BJ (cell line): Measurements from ENCODE around the gene OR8B3. TPM values are rescaled to one million over a fixed set of nuclear protein-coding genes. Genes with fewer than 3 reads are reported as not detected.
"Not testable (repeated sequence)": the region's sequence is repeated elsewhere in the genome, so short reads cannot be mapped to it uniquely, and the experiment has no call there.

Experiments
- CTCF ChIA-PET: fragments of 350-600 bp; formaldehyde crosslinking; extraction: SDS; loops from one replicate; lab custom pipeline; 2021; ENCODE audit warnings: antibody characterized with exemption, inconsistent platforms; lab: Yijun Ruan, JAX
- POLR2A ChIA-PET: fragments of 300-600 bp; sonication (Branson Sonifier 250); formaldehyde crosslinking; extraction: SDS; loops from one replicate; lab custom pipeline; 2021; ENCODE audit warnings: antibody characterized with exemption; lab: Charles Lee
- DNase-seq: peaks from one replicate; pipeline ENCODE4 v3.0.0-alpha.2; 2011; ENCODE audit warnings: low read depth
- H3K27me3 ChIP-seq: 2 replicates; pipeline ENCODE4 v1.6.0; 2011; ENCODE audit warnings: low read length; ENCODE audit not compliant: control insufficient read depth, insufficient read depth
- H3K36me3 ChIP-seq: 2 replicates; pipeline ENCODE4 v1.5.1; 2011; ENCODE audit warnings: low read length; ENCODE audit not compliant: control insufficient read depth, insufficient read depth
- H3K4me3 ChIP-seq: 2 replicates; pipeline ENCODE4 v1.5.1; 2011; ENCODE audit warnings: low read depth, mild to moderate bottlenecking, control low read depth, low read length
- polyA plus RNA-seq: library from polyadenylated mRNA; depleted of rRNA; stranded (reverse); fragments of >200 nt; gene quantifications from 2 replicates; pipeline ENCODE4 v1.2.3, GENCODE V29; 2011
- TF ChIP-seq, protein P1 (sequence below): IDR thresholded peaks from 2 replicates; pipeline ENCODE4 v1.5.1; 2011; ENCODE audit warnings: low read depth, mild to moderate bottlenecking, control low read depth, inconsistent platforms, low read length, moderate library complexity; ENCODE audit not compliant: insufficient read depth

OR8B3 gene
- polyA plus RNA-seq, 1 experiment = not detected

DNA sequence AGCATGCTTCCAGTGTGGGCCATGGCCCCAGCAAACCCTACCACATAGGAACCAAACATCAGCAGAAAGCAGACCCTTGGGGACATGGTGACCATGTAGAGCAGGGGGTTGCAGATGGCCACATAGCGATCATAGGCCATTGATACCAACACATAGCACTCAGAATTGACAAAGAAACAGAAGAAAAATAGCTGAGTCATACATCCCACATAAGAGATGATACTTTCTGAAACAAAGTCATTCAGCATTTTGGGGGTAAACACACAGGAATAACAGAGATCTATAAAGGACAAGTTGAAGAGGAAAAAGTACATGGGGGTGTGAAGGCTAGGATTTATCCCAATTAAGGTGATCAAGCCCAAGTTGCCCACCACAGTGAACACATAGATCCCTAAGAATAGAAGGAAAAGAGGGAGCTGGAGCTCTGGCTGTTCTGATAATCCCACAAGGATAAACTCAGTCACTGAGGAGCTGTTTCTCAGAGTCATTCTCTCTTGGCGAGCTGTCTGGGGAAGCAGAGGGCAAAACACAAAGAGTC lies 25.6 kb upstream of the OR8B3 start, which contains the start of gene OR8B4:
TSS of gene OR8B4 (minus strand) at position 488 of the 538 bp plus-strand sequence. CDS start at position 488, 0 bp downstream.
- ChIA-PET POLR2A (no interaction called here), CTCF (no interaction called here)
- no peak for DNase-seq
- TF ChIP-seq, protein P1, sequence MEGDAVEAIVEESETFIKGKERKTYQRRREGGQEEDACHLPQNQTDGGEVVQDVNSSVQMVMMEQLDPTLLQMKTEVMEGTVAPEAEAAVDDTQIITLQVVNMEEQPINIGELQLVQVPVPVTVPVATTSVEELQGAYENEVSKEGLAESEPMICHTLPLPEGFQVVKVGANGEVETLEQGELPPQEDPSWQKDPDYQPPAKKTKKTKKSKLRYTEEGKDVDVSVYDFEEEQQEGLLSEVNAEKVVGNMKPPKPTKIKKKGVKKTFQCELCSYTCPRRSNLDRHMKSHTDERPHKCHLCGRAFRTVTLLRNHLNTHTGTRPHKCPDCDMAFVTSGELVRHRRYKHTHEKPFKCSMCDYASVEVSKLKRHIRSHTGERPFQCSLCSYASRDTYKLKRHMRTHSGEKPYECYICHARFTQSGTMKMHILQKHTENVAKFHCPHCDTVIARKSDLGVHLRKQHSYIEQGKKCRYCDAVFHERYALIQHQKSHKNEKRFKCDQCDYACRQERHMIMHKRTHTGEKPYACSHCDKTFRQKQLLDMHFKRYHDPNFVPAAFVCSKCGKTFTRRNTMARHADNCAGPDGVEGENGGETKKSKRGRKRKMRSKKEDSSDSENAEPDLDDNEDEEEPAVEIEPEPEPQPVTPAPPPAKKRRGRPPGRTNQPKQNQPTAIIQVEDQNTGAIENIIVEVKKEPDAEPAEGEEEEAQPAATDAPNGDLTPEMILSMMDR = no peak
- Histone ChIP-seq H3K4me3 (no peak within 1 kb of the TSS), H3K27me3 (no peaks in the 10 kb centered on the region), H3K36me3 (no peaks in the 10 kb centered on the region)

DNA sequence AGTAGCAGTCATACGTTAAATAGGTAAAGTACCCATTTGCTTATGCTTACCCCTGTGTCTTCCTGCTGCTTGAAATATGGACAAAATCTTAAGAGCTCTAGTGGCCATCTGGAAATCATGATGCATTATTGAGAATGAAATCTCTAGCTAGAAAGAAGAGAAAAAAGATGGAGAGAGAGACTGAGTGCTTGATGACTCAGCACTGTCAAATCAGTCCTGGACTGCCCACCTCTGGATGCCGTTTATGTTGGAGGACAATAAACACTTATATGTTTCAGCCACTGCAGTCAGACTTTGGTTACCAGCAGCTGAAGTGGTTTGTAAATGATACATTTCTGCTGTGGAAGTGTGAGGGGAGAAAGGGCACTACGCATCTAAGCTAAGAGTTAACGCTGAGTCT lies 22.2 kb upstream of the OR8B3 start:
- no peak overlapping the region for H3K4me3 ChIP-seq
- no peaks in the 10 kb centered on the region for H3K36me3 ChIP-seq
- no peak for DNase-seq
- ChIA-PET CTCF (interaction anchor here (0.6 kb wide), 2 partner anchors 165 to 359 kb away, joined by 3 to 4 read pairs; no protein-coding TSS in a partner anchor), POLR2A (no interaction called here)
- no peaks in the 10 kb centered on the region for H3K27me3 ChIP-seq
- TF ChIP-seq, protein P1 = no peak

DNA sequence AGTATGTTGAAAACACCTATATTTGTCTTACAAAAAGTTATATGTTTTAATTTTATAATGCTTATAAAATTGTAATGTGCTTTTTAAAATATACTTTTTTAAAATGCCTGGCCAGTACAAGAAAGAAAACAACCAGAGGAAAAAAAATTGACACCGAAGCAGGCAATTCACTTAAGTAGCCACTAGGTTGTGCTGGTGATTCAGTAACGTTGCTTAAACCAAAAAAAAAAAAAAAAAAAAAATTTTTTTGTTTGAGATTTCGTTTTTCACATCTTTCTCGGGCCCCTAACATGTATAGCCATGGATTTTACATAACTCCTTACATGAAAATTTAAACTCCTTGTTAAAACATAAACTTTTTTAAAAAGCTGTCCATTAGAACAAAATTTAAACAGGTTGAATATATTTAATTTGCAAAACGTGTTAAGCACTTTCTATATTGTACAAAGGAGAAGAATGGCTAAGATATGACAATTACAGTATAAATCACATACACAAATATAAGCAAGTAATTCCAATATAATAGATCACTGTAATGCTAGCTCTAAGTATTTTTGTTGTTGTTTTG lies 16.6 kb upstream of the OR8B3 start:
- H3K4me3 ChIP-seq = no peak overlapping the region
- no peaks in the 10 kb centered on the region for H3K27me3 ChIP-seq
- TF ChIP-seq, protein P1 = peak; percentile 76
- ChIA-PET CTCF (interaction anchor here (1.2 to 2.8 kb wide), 5 partner anchors 13 to 170 kb away, joined by 3 to 15 read pairs (median 6); no protein-coding TSS in a partner anchor), POLR2A (no interaction called here)
- no peaks in the 10 kb centered on the region for H3K36me3 ChIP-seq
- no peak for DNase-seq

DNA sequence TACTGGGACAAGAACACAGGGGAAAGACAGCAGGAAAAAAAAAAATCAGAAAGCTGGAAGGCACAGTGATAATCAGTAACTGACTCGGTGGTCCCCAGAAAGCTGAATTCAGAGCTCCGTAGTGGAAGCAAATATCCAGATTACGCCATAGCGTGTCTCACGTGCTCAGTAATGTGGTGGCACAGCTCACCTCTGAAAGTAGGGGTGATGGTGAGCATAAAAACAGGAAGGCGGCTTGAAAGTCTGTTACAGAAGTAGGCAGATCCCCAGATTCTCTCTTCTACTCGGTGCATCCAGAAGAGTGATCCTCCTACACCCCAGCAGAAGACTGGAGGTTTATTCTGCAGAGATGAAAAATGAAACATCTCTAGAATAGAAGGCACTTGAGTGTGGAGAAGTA lies 11.1 kb upstream of the OR8B3 start:
- ChIA-PET POLR2A (no interaction called here), CTCF (no interaction called here)
- DNase-seq = no peak
- Histone ChIP-seq H3K36me3 (no peaks in the 10 kb centered on the region), H3K4me3 (no peak overlapping the region), H3K27me3 (no peaks in the 10 kb centered on the region)
- TF ChIP-seq, protein P1 = no peak

DNA sequence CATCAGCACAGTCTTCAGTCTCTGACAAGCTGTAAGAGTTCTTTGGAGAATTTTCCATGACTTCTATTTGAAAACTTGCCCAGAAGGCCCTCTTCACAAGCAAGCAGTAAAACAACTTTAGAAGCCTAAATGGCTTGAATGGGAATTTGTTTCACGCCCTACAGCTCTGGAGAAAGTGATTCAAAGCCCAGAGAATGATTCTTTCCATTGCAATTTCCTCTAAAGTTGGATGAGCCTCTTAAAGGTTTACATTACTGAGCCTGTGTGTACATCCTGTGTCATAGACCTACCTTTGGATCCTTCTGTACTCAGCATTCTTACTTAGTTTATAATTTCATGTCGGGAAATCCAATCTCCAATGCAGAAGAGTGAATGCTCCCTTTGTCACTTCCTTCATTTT lies 6.8 kb upstream of the OR8B3 start:
- TF ChIP-seq, protein P1 = no peak
- H3K36me3 ChIP-seq = no peaks in the 10 kb centered on the region
- no peak overlapping the region for H3K4me3 ChIP-seq
- H3K27me3 ChIP-seq = no peaks in the 10 kb centered on the region
- CTCF ChIA-PET = no interaction called here
- DNase-seq = no peak
- POLR2A ChIA-PET = no interaction called here

DNA sequence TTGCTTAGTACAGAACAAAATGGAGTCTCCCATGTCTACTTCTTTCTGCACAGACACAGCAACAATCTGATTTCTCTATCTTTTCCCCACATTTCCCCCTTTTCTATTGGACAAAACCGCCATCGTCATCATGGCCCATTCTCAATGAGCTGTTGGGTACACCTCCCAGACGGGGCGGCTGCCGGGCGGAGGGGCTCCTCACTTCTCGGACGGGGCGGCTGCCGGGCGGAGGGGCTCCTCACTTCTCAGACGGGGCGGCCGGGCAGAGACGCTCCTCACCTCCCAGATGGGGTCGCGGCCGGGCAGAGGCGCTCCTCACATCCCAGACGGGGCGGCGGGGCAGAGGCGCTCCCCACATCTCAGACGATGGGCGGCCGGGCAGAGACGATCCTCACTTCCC lies 4.4 kb upstream of the OR8B3 start:
- H3K36me3 ChIP-seq, POLR2A ChIA-PET, H3K4me3 ChIP-seq, DNase-seq, H3K27me3 ChIP-seq: not testable (repeated sequence)
- CTCF ChIA-PET = interaction anchor here (1.4 to 1.7 kb wide), 2 partner anchors 16 to 180 kb away, joined by 5 to 6 read pairs; no protein-coding TSS in a partner anchor
